Neural cell (in vitro differentiated cells): ENCODE data around the gene SLC24A2. TPM values are rescaled to one million over a fixed set of nuclear protein-coding genes. Genes with fewer than 3 reads are reported as not detected.

Source experiments
- H2AFZ ChIP-seq: fragments of 200-600, 300-800 bp; sonication (generic), shearing (Covaris generic); 2 replicates; pipeline ENCODE4 v1.6.0; 2014; ENCODE audit warnings: low read depth, mild to moderate bottlenecking, antibody characterized with exemption, low read length, moderate library complexity
- H3F3A ChIP-seq: fragments of 200-600 bp; shearing (Covaris generic); 2 replicates; pipeline ENCODE4 v1.6.1; 2016; ENCODE audit warnings: mild to moderate bottlenecking, moderate library complexity, mixed read lengths, antibody characterized with exemption, low read length; ENCODE audit not compliant: insufficient read depth, poor library complexity, severe bottlenecking
- H3K27ac ChIP-seq: fragments of 200-600, 300-800 bp; sonication (generic), shearing (Covaris generic); 2 replicates; pipeline ENCODE4 v1.5.1; 2014; ENCODE audit warnings: mild to moderate bottlenecking, low read length, moderate library complexity
- H3K27me3 ChIP-seq: fragments of 300-800, 200-600 bp; sonication (generic), shearing (Covaris generic); 2 replicates; pipeline ENCODE4 v1.6.0; 2014; ENCODE audit warnings: mild to moderate bottlenecking, low read depth, low read length, moderate library complexity; ENCODE audit not compliant: insufficient read depth
- H3K36me3 ChIP-seq: fragments of 300-800, 200-600 bp; sonication (generic), shearing (Covaris generic); 2 replicates; pipeline ENCODE4 v1.5.1; 2014; ENCODE audit warnings: mild to moderate bottlenecking, antibody characterized with exemption, low read length, moderate library complexity; ENCODE audit not compliant: insufficient read depth
- H3K4me2 ChIP-seq: fragments of 300-800, 200-600 bp; sonication (generic), shearing (Covaris generic); 2 replicates; pipeline ENCODE4 v1.6.0; 2014; ENCODE audit warnings: mild to moderate bottlenecking, low read length
- H3K4me3 ChIP-seq: fragments of 300-800, 200-600 bp; sonication (generic), shearing (Covaris generic); 2 replicates; pipeline ENCODE4 v1.5.1; 2014; ENCODE audit warnings: mild to moderate bottlenecking, low read length, moderate library complexity
- H3K79me2 ChIP-seq: fragments of 200-600 bp; shearing (Covaris generic); replicated peaks from 2 replicates; pipeline ENCODE4 v1.6.0; 2014; ENCODE audit warnings: mild to moderate bottlenecking, low read length, moderate library complexity; ENCODE audit not compliant: insufficient read depth
- H3K9ac ChIP-seq: fragments of 300-800, 200-600 bp; sonication (generic), shearing (Covaris generic); 2 replicates; pipeline ENCODE4 v1.6.1; 2016; ENCODE audit warnings: mild to moderate bottlenecking, low read length, mixed read lengths
- H3K9me2 ChIP-seq: fragments of 200-600 bp; shearing (Covaris generic); 2 replicates; pipeline ENCODE4 v1.6.1; 2016; ENCODE audit warnings: mild to moderate bottlenecking, low read length, mixed read lengths; ENCODE audit not compliant: insufficient read depth
- H3K9me3 ChIP-seq: fragments of 200-600, 300-800 bp; sonication (generic), shearing (Covaris generic); 2 replicates; pipeline ENCODE4 v1.6.1; 2016; ENCODE audit warnings: mild to moderate bottlenecking, mixed run types, low read length, moderate library complexity, mixed read lengths
- H4K20me1 ChIP-seq: fragments of 200-600 bp; shearing (Covaris generic); 2 replicates; pipeline ENCODE4 v1.6.1; 2016; ENCODE audit warnings: mild to moderate bottlenecking, mixed run types; ENCODE audit not compliant: insufficient read depth
- CTCF ChIP-seq: fragments of 450-650 bp; IDR thresholded peaks from 2 replicates; pipeline ENCODE4 v1.5.1; 2014; ENCODE audit warnings: antibody characterized with exemption, mild to moderate bottlenecking, moderate library complexity; ENCODE audit not compliant: poor library complexity, severe bottlenecking
- EP300 ChIP-seq: fragments of 450-650 bp; conservative IDR thresholded peaks from 2 replicates; pipeline ENCODE4 v1.6.1; 2014; ENCODE audit warnings: antibody characterized with exemption, mild to moderate bottlenecking, moderate library complexity; ENCODE audit not compliant: poor library complexity, severe bottlenecking
- EZH2 ChIP-seq: fragments of 200-600, 300-800 bp; shearing (Covaris generic), sonication (generic); IDR thresholded peaks from 2 replicates; pipeline ENCODE4 v1.6.1; 2014; ENCODE audit warnings: antibody characterized with exemption, low read length, borderline replicate concordance, mild to moderate bottlenecking; ENCODE audit not compliant: insufficient read depth, poor library complexity, severe bottlenecking
- MXI1 ChIP-seq: fragments of 450-650 bp; conservative IDR thresholded peaks from 2 replicates; pipeline ENCODE4 v1.6.1; 2014; ENCODE audit warnings: antibody characterized with exemption, mild to moderate bottlenecking; ENCODE audit not compliant: poor library complexity, severe bottlenecking
- POLR2AphosphoS5 ChIP-seq: IDR thresholded peaks from 2 replicates; pipeline ENCODE4 v1.6.1; 2012
- RAD21 ChIP-seq: fragments of 450-650 bp; conservative IDR thresholded peaks from 2 replicates; pipeline ENCODE4 v1.6.1; 2014; ENCODE audit warnings: antibody characterized with exemption, mild to moderate bottlenecking, moderate library complexity
- REST ChIP-seq: IDR thresholded peaks from 2 replicates; pipeline ENCODE4 v1.6.1; 2012; ENCODE audit warnings: borderline replicate concordance
- SMC3 ChIP-seq: fragments of 450-650 bp; conservative IDR thresholded peaks from 2 replicates; pipeline ENCODE4 v1.6.1; 2014; ENCODE audit warnings: antibody characterized with exemption, mild to moderate bottlenecking, moderate library complexity; ENCODE audit not compliant: poor library complexity
- TAF1 ChIP-seq: IDR thresholded peaks from 2 replicates; pipeline ENCODE4 v1.6.1; 2012; ENCODE audit warnings: low read depth
- polyA plus RNA-seq: library from polyadenylated mRNA; depleted of rRNA; stranded (reverse); fragments of >200 nt; gene quantifications from 2 replicates; pipeline ENCODE4 v1.2.3, GENCODE V29; 2014

SLC24A2 gene
- polyA plus RNA-seq, 1 donor from 2014 or later, result 0.56 TPM

- Histone ChIP-seq H3K36me3 (no peaks in the 10 kb centered on the region), H4K20me1 (no peaks in the 10 kb centered on the region), H3K79me2 (no peaks in the 10 kb centered on the region), H3K4me3 (no peak overlapping the region), H3K9me2 (no peaks in the 10 kb centered on the region), H3K27ac (no peak overlapping the region), H3K9me3 (no peaks in the 10 kb centered on the region), H3K4me2 (no peak overlapping the region), H3K27me3 (no peaks in the 10 kb centered on the region), H2AFZ (no peak overlapping the region), H3F3A (no peaks in the 10 kb centered on the region), H3K9ac (no peak overlapping the region)
- TF ChIP-seq REST, result no peak
- no peak for TF ChIP-seq TAF1
- TF ChIP-seq RAD21, result no peak
- no peak for TF ChIP-seq SMC3
- no peak for TF ChIP-seq EP300
- no peak for TF ChIP-seq MXI1
- TF ChIP-seq POLR2AphosphoS5, result no peak
- TF ChIP-seq EZH2, result no peak
Measured at GRCh38 chr9:19800884-19801283, 12.0 kb upstream of the SLC24A2 start.

- H2AFZ ChIP-seq, result no peak overlapping the region
- TF ChIP-seq SMC3 (no peak), CTCF (no peak), MXI1 (no peak), POLR2AphosphoS5 (no peak), EP300 (no peak), RAD21 (no peak), EZH2 (no peak), REST (no peak), TAF1 (no peak)
- H3K79me2 ChIP-seq, result no peaks in the 10 kb centered on the region
- no peak overlapping the region for H3K27ac ChIP-seq
- H4K20me1 ChIP-seq, result no peaks in the 10 kb centered on the region
- no peak overlapping the region for H3K4me2 ChIP-seq
- H3K9me2 ChIP-seq, result no peaks in the 10 kb centered on the region
- no peaks in the 10 kb centered on the region for H3K27me3 ChIP-seq
- no peaks in the 10 kb centered on the region for H3F3A ChIP-seq
- H3K4me3 ChIP-seq, result no peak overlapping the region
- no peak overlapping the region for H3K9ac ChIP-seq
- no peaks in the 10 kb centered on the region for H3K9me3 ChIP-seq
- no peaks in the 10 kb centered on the region for H3K36me3 ChIP-seq
Measured at GRCh38 chr9:19799784-19800183, 10.9 kb upstream of the SLC24A2 start.
